OCI-LY7 (cell line): ENCODE data around the gene SLC27A1. TPM values are rescaled to one million over a fixed set of nuclear protein-coding genes. Genes with fewer than 3 reads are reported as not detected.

Experiments used
- BruUV-seq: library from RNA; stranded (reverse); fragments of 400-500 nt; replicated peaks from 2 replicates; lab custom pipeline; 2021; lab: Mats Ljungman, UMichigan
- CTCF ChIA-PET: fragments of 300-600 bp; sonication (Branson Sonifier 250); formaldehyde crosslinking; loops from one replicate; lab custom pipeline; 2022; ENCODE audit warnings: antibody characterized with exemption; ENCODE audit not compliant: unreplicated experiment; lab: Charles Lee
- POLR2A ChIA-PET: fragments of 300-600 bp; sonication (Branson Sonifier 250); formaldehyde crosslinking; loops from one replicate; lab custom pipeline; 2022; ENCODE audit warnings: antibody characterized with exemption; lab: Charles Lee
- DNase-seq: peaks from one replicate; pipeline ENCODE4 v3.0.0-alpha.2; 2015; ENCODE audit warnings: low spot score
- H2AFZ ChIP-seq: fragments of 200-600 bp; sonication (generic), shearing (Covaris generic); 2 replicates; pipeline ENCODE4 v1.6.1; 2014; ENCODE audit warnings: mild to moderate bottlenecking, antibody characterized with exemption, low read length, moderate library complexity
- H3K27ac ChIP-seq: fragments of 200-600 bp; sonication (generic); 2 replicates; pipeline ENCODE4 v1.5.1; 2014; ENCODE audit warnings: mixed run types, low read depth, mild to moderate bottlenecking, moderate library complexity, low read length, inconsistent platforms; ENCODE audit not compliant: poor library complexity, severe bottlenecking
- H3K36me3 ChIP-seq: fragments of 200-600 bp; sonication (generic); 2 replicates; pipeline ENCODE4 v1.6.1; 2014; ENCODE audit warnings: mild to moderate bottlenecking, antibody characterized with exemption, low read length, moderate library complexity, mixed read lengths; ENCODE audit not compliant: insufficient read depth
- H3K4me1 ChIP-seq: fragments of 200-600 bp; sonication (generic); 2 replicates; pipeline ENCODE4 v1.5.1; 2014; ENCODE audit warnings: mild to moderate bottlenecking, low read length; ENCODE audit not compliant: insufficient read depth, poor library complexity, severe bottlenecking
- H3K4me2 ChIP-seq: fragments of 200-600 bp; sonication (generic); 2 replicates; pipeline ENCODE4 v1.6.1; 2014; ENCODE audit warnings: mild to moderate bottlenecking, low read length
- H3K4me3 ChIP-seq: fragments of 200-600 bp; sonication (generic); 2 replicates; pipeline ENCODE4 v1.5.1; 2014; ENCODE audit warnings: mild to moderate bottlenecking, low read depth, low read length; ENCODE audit not compliant: poor library complexity, severe bottlenecking
- H3K79me2 ChIP-seq: fragments of 200-600 bp; sonication (generic); 2 replicates; pipeline ENCODE4 v1.6.1; 2016; ENCODE audit warnings: low read depth, mild to moderate bottlenecking, low read length, moderate library complexity, mixed read lengths; ENCODE audit not compliant: insufficient read depth
- H3K9me2 ChIP-seq: fragments of 200-600 bp; sonication (generic); 2 replicates; pipeline ENCODE4 v1.6.1; 2016; ENCODE audit warnings: mild to moderate bottlenecking, low read length, mixed read lengths; ENCODE audit not compliant: insufficient read depth
- H3K9me3 ChIP-seq: fragments of 200-600 bp; sonication (generic); 2 replicates; pipeline ENCODE4 v1.6.1; 2014; ENCODE audit warnings: mild to moderate bottlenecking, mixed run types, low read length, mixed read lengths
- H4K20me1 ChIP-seq: fragments of 200-600 bp; sonication (generic); 2 replicates; pipeline ENCODE4 v1.6.1; 2014; ENCODE audit warnings: mild to moderate bottlenecking, antibody characterized with exemption, low read length, moderate library complexity, mixed read lengths; ENCODE audit not compliant: insufficient read depth
- EZH2phosphoT487 ChIP-seq: fragments of 200-600 bp; sonication (generic); IDR thresholded peaks from 2 replicates; pipeline ENCODE4 v1.6.1; 2018; ENCODE audit warnings: low read depth, borderline replicate concordance, mild to moderate bottlenecking, mixed run types, antibody characterized with exemption, low read length, moderate library complexity, mixed read lengths
- intact Hi-C: fragments of 100-400 bp; cut with micrococcal nuclease; formaldehyde crosslinking; loops from one replicate; pipeline ENCODE4 v1.10.0; 2022; ENCODE audit not compliant: unreplicated experiment
- total RNA-seq, 2 experiments: library from RNA; depleted of rRNA in 1 of 2; stranded (reverse); fragments of >200 nt in 1 of 2; shearing (Covaris generic) in 1 of 2; gene quantifications; 2 replicates each; pipeline ENCODE4 v1.2.3, GENCODE V29; 2014 to 2022
- TF ChIP-seq, protein P1 (sequence below): fragments of 200-600 bp; sonication (generic); conservative IDR thresholded peaks from 2 replicates; pipeline ENCODE4 v1.5.1; 2014; ENCODE audit warnings: mild to moderate bottlenecking, antibody characterized with exemption, low read length, moderate library complexity, mixed read lengths

Gene SLC27A1
- total RNA-seq, 2 experiments from 2014 or later = 2.5 to 3.2 TPM

- peaks cover 30% of the 10 kb centered on the region for H3K4me1 ChIP-seq
- H4K20me1 ChIP-seq = no peaks in the 10 kb centered on the region
- H3K27ac ChIP-seq = no peak overlapping the region
- TF ChIP-seq, protein P1, sequence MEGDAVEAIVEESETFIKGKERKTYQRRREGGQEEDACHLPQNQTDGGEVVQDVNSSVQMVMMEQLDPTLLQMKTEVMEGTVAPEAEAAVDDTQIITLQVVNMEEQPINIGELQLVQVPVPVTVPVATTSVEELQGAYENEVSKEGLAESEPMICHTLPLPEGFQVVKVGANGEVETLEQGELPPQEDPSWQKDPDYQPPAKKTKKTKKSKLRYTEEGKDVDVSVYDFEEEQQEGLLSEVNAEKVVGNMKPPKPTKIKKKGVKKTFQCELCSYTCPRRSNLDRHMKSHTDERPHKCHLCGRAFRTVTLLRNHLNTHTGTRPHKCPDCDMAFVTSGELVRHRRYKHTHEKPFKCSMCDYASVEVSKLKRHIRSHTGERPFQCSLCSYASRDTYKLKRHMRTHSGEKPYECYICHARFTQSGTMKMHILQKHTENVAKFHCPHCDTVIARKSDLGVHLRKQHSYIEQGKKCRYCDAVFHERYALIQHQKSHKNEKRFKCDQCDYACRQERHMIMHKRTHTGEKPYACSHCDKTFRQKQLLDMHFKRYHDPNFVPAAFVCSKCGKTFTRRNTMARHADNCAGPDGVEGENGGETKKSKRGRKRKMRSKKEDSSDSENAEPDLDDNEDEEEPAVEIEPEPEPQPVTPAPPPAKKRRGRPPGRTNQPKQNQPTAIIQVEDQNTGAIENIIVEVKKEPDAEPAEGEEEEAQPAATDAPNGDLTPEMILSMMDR = no peak
- TF ChIP-seq EZH2phosphoT487 = no peak
- H2AFZ ChIP-seq = peak overlapping the region; percentile 40; the same call in 1 of the 2 replicates
- CTCF ChIA-PET = no interaction called here
- peak overlapping the region; percentile 82 for H3K4me2 ChIP-seq
- no peaks in the 10 kb centered on the region for H3K9me3 ChIP-seq
- H3K4me3 ChIP-seq = peak overlapping the region; percentile 70
- no peaks in the 10 kb centered on the region for H3K36me3 ChIP-seq
- H3K9me2 ChIP-seq = no peaks in the 10 kb centered on the region
- no TSS peak for BruUV-seq
- no peaks in the 10 kb centered on the region for H3K79me2 ChIP-seq
- DNase-seq = no peak
- intact Hi-C loops = loop anchor here (5.0 kb wide), 1 partner anchor 62 kb away; the partner anchor contains the start of gene BST2
- POLR2A ChIA-PET = interaction anchor here (0.9 kb wide), 1 partner anchor 12 kb away, joined by 7 read pairs; no protein-coding TSS in a partner anchor
Measured at GRCh38 chr19:17469092-17469480, 1.2 kb upstream of the SLC27A1 start.

DNA sequence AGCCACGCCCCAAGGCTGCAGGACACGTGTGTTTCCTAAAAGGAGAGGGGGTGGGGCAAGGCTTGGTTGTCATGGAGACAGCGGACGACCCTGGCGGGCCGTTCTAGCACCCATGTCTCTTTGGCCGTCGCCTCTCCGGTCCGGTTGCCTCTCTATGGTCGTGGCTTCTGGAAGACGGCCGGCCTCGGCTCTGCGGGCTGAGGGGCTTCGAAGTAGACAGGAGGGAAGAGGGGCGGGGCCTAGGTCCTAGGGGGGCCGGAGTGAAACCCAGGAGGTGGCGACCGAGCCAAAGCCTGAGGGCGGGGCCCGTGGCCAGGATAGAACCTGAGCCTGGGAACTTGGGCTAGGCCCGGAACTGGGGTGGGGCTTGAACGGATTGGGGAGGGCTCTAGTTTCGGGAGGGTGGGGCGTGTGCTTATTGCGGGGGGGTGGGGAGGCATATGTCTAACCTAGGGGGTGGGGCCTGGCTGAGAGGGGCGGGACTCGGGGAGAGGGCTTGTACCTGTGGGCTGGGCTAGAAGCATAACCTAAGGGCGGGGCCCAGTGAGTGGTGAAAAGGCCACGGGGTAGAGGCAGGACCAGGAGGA lies 750 bp upstream of the SLC27A1 start:
- BruUV-seq = no TSS peak
- POLR2A ChIA-PET = no interaction called here
- intact Hi-C loops = loop anchor here (5.0 kb wide), 1 partner anchor 62 kb away; the partner anchor contains the start of gene BST2

More for the DNA sequence above, 750 bp upstream of the SLC27A1 start:
- Histone ChIP-seq H3K4me2 (peak overlapping the region; percentile 82), H3K79me2 (no peaks in the 10 kb centered on the region), H3K9me2 (no peaks in the 10 kb centered on the region), H3K4me1 (peaks cover 30% of the 10 kb centered on the region), H3K36me3 (no peaks in the 10 kb centered on the region), H2AFZ (peak overlapping the region; percentile 57), H4K20me1 (no peaks in the 10 kb centered on the region), H3K4me3 (peak overlapping the region; percentile 70), H3K27ac (no peak overlapping the region), H3K9me3 (no peaks in the 10 kb centered on the region)
- CTCF ChIA-PET = interaction anchor here (0.6 kb wide), 1 partner anchor 53 kb away, joined by 9 read pairs; no protein-coding TSS in a partner anchor
- TF ChIP-seq, protein P1 = no peak
- no peak for TF ChIP-seq EZH2phosphoT487
- peak; percentile 92 for DNase-seq
